GM18507 (cell line): ENCODE results near the gene ISG15.
"Not testable (repeated sequence)": the region's sequence is repeated elsewhere in the genome, so short reads cannot be mapped to it uniquely, and the experiment has no call there.

Experiments used
- DNase-seq: peaks from one replicate; pipeline ENCODE4 v3.0.0; 2011; ENCODE audit warnings: low read depth; ENCODE audit not compliant: insufficient read length; ENCODE audit errors: extremely low spot score
- FAIRE-seq: peaks from 2 replicates; lab custom pipeline; 2011; peaks lifted over from hg19 to GRCh38; lab: Jason Lieb, UNC

ISG15 gene

DNA sequence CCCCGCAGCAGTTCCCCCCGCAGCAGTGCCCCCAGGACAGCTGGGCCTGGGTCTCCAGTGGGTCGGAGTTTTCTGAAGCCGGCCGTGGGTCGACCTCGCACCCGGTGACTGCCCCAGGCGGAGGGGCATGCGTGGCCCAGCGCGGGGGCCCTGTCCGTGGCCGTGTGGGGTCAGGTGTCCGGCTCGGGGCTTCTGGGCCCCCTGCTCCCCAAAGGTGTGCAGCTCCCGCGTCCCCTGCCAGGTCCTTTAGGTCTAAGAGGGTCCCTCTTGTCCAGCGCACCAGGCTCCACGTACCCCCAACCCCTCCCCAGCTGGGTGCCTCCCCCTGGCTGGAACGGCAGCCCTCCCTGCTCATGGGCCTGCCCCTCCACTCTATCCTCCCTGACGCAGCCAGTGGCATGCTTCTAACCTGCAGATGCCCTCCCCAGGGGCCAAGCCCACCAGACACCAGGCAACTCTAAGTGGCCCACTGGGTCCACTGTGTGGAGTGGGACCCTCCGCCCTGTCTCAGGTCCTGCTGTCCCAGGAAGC lies 7.5 kb upstream of the ISG15 start:
- no peak for DNase-seq
- FAIRE-seq, result no peak

DNA sequence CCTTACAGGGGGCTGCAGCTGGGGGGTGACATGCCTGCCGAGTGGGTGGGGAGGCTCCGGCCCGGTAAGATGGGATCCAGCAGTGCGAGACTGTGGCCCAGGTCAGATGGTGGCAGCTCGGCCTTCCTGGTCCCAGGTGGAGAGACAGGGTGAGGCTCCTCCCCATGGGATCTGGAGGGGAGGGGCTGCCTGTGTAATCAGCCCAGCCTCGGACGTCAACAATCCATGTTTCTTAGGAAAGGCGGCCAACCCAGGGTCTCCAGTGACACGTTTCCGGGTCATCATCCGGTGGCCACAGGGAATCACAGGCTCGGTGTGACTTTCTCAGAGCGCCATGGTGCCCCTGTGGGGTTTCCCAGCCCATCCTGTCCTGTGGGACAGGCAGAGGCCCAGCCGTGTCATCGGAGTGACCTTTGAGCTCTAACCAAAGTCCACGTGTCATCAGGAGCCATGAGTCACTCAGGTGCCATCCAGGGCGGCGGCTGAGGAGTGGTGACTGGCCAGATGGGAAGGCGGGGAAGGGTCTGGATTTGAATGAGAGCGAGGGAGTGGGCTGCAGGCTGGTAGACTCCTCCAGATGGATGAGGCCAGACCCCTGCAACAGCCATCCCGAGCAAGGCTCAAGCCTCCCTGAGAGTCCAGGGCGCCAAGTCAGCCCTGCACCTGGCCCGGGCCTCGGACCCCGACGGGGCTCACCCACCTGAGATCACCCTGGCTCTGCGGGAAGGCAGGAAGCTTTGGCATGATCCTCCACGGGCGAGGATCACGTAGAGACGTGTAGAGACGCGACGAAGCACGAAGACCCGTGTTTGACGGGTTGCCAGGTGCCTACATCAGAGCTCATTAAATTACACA lies 6.8 kb upstream of the ISG15 start:
- DNase-seq (no peak), FAIRE-seq (no peak)

DNA sequence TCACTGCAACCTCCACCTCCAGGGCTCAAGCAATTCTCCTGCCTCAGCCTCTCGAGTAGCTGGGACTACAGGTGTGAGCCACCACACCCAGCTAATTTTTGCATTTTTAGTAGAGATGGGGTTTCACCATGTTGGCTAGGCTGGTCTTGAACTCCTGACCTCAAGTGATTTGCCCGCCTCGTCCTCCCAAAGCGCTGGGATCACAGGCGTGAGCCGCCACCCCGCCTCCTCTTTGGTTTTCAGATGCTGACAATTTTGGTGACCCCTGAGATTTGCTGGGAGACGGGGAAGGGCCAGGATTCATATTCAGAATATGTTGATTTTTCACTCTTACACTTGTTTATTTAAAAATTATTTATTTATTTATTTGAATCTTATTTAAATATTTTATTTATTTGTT lies 3.2 kb upstream of the ISG15 start:
- not testable (repeated sequence) for DNase-seq, FAIRE-seq

DNA sequence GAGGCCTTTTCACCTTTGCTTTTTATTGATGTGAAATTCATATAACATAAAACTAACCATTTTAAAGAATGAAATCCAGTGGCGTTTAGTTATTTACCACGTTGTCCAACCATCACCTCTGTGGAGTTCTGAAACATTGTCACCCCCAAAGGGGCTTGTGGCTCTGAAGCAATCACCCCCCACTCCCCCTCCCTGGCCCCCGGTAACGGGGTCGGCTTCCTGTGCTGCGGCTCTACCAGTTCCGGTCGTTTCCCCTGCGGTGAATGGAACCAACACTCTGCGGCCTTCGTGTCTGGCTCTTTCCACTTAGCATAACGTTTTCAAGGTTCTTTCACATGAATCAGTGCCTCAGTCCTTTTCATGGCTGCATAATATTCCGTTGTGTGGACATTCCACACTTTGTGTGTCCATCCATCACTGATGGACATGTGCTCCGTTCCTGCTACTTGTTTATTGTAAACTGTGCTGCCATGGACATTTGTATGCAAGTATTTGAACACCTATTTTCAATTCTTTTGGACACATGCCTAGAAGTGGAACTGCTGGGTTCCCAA lies 1.8 kb upstream of the ISG15 start:
- no peak for FAIRE-seq
- DNase-seq, result no peak

DNA sequence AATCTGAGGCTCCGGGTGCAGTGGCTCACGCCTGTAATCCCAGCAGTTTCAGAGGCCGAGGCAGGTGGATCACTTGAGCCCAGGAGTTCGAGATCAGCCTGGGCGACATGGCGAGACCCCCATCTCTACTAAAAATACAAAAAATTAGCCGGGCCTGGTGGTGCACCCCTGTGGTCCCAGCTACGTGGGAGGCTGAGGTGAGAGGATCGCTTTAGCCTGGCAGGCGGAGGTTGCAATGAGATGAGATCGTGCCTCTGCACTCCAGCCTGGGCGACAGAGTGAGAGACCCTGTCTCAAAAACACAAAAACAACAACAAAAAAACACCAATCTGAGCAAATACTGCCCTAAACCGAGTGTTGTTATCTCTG lies 577 bp upstream of the ISG15 start:
- FAIRE-seq, DNase-seq: not testable (repeated sequence)

- DNase-seq (no peak), FAIRE-seq (peak; percentile 33)
Measured at GRCh38 chr1:1013922-1014648, 788 bp downstream of the ISG15 start.

DNA sequence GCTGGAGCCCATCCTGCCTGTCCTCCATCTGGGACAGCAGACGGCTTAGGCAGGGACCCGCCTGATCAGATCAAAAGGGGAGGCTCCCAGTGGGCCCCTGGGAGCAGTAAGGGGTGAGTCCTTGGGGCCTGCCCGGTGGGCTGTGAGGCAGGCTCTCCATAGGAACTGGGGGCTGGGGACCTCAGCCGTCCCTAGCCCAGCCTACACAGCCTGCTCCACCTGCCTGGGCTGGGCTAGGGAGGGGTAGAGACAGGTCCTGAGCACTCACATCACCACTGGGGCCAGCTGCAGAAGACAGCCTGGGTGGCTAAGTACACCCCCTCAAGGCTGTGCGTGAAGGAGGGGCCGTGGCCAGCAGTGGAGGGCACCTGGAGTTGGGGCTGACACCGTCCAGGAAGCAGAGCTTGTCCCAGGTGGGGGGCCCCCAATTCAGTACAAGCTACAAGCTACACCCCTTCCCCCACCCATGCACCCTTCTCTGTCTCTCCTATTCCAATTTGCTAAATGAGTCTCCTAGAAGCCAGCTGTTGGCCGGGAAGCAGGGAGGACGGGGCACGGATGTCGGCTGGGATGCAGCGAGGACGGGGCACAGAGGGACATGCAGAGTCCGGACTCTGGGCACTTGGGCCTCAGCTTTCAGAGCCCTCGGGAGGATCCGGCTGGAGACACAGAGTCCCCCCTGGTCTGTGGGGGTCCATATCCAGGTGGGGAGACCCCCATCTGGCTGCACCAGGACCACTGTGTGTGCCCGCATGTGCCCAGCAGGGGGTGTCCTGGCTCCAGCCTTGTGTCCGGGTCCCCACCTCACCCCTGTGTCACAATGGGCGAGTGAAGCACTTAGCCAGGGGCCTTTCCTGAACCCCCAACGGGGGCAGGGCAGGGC lies 1.7 kb downstream of the ISG15 start:
- FAIRE-seq, result no peak
- DNase-seq, result no peak

DNA sequence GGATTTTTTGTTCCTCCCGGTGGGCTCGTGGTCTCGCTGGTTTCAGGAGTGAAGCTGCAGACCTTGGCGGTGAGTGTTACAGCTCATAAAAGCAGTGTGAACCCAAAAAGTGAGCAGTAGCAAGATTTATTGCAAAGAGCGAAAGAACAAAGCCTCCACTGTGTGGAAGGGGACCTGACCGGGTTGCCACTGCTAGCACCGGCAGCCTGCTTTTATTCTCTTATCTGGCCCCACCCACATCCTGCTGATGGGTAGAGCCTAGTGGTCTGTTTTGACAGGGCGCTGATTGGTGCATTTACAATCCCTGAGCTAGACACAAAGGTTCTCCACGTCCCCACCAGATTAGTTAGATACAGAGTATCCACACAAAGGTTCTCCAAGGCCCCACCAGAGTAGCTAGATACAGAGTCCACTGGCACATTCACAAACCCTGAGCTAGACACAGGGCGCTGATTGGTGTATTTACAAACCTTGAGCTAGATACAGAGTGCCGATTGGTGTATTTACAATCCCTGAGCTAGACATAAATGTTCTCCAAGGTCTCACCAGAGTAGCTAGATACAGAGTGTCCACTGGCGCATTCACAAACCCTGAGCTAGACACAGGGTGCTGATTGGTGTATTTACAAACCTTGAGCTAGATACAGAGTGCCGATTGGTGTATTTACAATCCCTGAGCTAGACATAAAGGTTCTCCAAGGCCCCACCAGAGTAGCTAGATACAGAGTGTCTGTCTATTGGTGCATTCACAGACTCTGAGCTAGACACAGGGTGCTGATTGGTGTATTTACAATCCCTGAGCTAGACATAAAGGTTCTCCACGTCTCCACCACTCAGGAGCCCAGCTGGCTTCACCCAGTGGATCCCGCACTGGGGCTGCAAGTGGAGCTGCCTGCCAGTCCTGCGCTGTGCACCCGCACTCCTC lies 4.4 kb downstream of the ISG15 start:
- not testable (repeated sequence) for FAIRE-seq, DNase-seq

DNA sequence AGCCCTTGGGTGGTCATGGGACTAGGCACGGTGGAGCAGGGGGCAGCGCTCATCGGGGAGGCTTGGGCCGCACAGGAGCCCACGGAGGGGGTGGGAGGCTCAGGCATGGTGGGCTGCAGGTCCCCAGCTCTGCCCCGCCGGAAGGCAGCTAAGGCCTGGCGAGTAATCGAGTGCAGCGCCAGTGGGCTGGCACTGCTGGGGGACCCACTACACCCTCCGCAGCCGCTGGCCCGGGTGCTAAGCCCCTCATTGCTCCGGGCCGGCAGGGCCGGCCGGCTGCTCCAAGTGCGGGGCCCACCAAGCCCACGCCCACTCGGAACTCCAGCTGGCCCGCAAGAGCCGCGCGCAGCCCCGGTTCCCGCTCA lies 5.0 kb downstream of the ISG15 start:
- FAIRE-seq, DNase-seq: not testable (repeated sequence)

DNA sequence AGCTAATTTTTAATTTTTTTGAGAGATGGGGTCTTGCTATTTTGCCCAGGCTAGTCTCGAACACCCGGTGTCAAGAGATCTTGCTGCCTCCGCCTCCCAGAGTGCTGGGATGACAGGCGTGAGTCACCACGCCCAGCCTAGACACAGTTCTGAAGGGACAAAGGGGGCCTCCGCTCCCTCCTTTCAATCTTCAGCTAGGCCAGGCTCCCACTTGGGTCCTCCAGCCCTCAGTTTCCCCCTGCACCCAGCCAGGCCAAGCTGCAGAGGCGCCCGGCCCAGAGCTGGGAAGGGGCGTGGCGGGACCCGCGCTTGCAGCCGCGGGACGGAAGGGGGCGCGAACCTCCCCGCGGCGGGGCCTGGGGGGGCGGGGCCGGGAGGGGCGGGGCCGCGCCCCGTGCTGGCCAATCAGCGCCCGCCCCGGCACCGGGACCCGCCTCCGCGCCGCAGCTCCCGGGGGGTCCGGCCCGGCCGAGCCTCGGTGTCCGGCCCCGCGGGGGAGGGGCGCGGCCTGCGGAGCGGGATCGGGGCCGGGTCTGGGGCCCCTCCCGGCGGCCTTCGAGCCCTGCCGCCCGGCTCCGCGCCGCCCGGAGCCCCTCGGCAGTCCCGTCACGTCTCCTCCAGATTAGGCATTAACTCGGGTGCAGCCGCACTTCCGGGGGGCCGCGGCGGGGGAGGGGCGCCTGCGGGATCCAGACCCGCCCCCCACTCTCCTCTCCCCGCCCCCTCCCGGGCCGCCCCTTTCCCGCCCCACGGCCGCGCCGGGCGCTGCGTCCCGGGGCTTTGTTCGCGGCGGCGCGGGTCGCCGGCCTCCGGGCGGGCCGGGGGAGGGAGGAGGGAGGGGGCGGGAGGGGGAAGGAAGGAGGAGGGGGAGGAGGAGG lies 6.1 kb downstream of the ISG15 start:
- peak; percentile 67 for FAIRE-seq
- peak; percentile 81 for DNase-seq

DNA sequence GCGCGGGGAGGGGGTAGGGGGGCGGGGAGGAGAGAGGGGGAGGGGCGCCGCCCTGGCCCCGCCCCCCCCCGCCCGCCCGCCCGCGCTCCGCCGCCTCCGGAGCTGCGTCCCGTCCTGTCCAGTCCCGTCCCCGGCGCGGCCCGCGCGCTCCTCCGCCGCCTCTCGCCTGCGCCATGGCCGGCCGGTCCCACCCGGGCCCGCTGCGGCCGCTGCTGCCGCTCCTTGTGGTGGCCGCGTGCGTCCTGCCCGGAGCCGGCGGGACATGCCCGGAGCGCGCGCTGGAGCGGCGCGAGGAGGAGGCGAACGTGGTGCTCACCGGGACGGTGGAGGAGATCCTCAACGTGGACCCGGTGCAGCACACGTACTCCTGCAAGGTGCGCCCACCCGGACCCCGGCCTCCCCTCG lies 6.7 kb downstream of the ISG15 start, which contains the start of gene AGRN:
Gene AGRN (plus strand): TSS at position 121 of the 405 bp plus-strand sequence. CDS start 53 bp downstream, at position 174.
- FAIRE-seq (no peak), DNase-seq (peak; percentile 71)

DNA sequence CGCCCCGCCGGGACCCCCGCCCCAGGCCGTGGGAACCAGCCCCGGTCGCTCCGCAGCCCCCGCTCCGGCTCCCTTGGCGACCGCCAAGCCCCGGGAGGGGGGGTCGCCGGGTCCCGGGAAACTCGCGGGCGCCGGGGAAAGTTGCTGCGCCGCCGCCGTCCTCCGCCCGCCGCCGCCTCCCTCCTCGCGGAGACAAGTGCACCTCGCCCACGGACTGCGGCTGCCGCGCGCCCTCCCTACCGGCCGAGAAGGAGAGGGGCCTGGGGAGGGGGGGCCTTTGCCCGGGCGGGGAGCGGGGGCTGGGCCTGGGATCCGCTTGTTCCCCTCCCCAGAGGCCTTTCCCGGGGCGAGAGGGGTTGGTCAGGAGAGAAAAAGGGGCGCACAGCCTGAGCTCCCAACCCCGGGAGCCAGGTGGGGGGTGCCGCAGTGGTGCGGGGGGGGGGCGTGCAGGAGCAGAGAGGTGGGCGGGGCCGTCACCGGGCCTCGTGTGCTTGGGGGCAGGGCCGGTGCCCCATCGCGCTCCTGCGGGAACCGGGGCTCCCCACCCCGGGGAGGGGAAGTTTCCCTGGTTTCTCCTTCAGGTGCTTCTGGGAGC lies 7.2 kb downstream of the ISG15 start:
- DNase-seq (no peak), FAIRE-seq (no peak)

GRCh38 chr1:1021010-1021919 lies 8.0 kb downstream of the ISG15 start:
- no peak for FAIRE-seq
- no peak for DNase-seq

- DNase-seq (no peak), FAIRE-seq (no peak)
Measured at GRCh38 chr1:1021920-1022259, 8.6 kb downstream of the ISG15 start.

GRCh38 chr1:1022302-1023009 lies 9.2 kb downstream of the ISG15 start:
- FAIRE-seq (no peak), DNase-seq (no peak)

DNA sequence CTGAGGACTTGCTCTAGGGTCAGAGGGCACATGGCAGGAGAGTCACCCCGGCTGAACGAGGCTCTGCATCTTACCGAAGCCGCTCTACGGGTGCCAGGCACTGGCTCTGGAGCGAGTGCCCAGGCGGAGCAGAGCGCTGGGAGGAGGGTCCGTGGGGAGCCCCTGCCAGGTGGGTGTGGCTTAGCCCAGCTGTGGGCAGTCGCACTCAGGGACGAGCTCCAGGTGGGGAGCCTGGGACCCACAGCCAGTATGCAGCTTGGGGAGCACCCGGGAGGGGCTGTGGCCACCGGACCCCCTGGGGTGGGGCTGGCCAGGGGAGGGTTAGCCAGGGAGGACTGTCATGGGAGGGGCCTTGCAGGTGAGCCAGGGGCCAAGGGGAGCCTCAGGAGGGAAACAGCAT lies 10.4 kb downstream of the ISG15 start:
- no peak for DNase-seq
- no peak for FAIRE-seq
